Ovary (tissue), 9 donors: ENCODE measurements around the gene DOK3. TPM values are rescaled to one million over a fixed set of nuclear protein-coding genes. Genes with fewer than 3 reads are reported as not detected.

Experiments used
- DNase-seq, 5 donors: peaks; one replicate each; pipeline ENCODE4 v3.0.0-alpha.2; 2019 to 2020
- H3K27ac ChIP-seq, 2 donors: fragments of 200-600 bp; one replicate each; pipeline versions ENCODE4 v1.5.1 to v1.8.0; 2019 to 2022
- H3K27me3 ChIP-seq: fragments of 200-600 bp; one replicate; pipeline ENCODE4 v1.8.0; 2022
- H3K36me3 ChIP-seq: fragments of 200-600 bp; sonication (generic); one replicate; pipeline ENCODE4 v1.5.1; 2019
- H3K4me1 ChIP-seq: one replicate; pipeline ENCODE4 v1.8.1; 2013; ENCODE audit warnings: mild to moderate bottlenecking, moderate library complexity; ENCODE audit not compliant: insufficient read depth
- H3K4me3 ChIP-seq: fragments of 200-600 bp; sonication (generic); one replicate; pipeline ENCODE4 v1.5.1; 2017
- H3K9me3 ChIP-seq, 2 donors: fragments of 200-600 bp in 1 of 2; sonication (generic) in 1 of 2; one replicate each; pipeline versions ENCODE4 v1.5.1 to v1.8.1; 2013 to 2019; ENCODE audit warnings: mild to moderate bottlenecking in 1 of 2, moderate library complexity in 1 of 2
- EP300 ChIP-seq: sonication (generic); formaldehyde crosslinking; IDR thresholded peaks from one replicate; pipeline ENCODE4 v1.6.1; 2017; ENCODE audit warnings: antibody characterized with exemption
- POLR2A ChIP-seq: fragments of 450-650 bp; IDR thresholded peaks from one replicate; pipeline ENCODE4 v1.6.1; 2017; ENCODE audit warnings: antibody characterized with exemption, mild to moderate bottlenecking, moderate library complexity
- WGBS, 3 donors: extraction: QIAGEN DNeasy Blood & Tissue Kit in 1 of 3; methylation state at CpG; one replicate each; pipeline versions ENCODE4 v1.1.5 to v1.1.7; 2013 to 2017; 5-methylcytosine and 5-hydroxymethylcytosine counted together
- intact Hi-C, 4 donors: fragments of 100-400 bp; cut with DNase I; formaldehyde crosslinking; loops; one replicate each; pipeline versions ENCODE4 v1.11.0 to v1.15.1; 2022 to 2023
- polyA plus RNA-seq, 2 donors: library from polyadenylated mRNA; stranded (reverse); fragments of 200-250 nt in 1 of 2; fragments of 350-450 nt in 1 of 2; fragmentation: Illumina TruSeq in 1 of 2; extraction: RNeasy Lipid Tissue Mini Kit (QIAGEN cat#74804) in 1 of 2; gene quantifications; one replicate each; pipeline ENCODE4 v1.2.3, GENCODE V29; 2013 to 2014
- total RNA-seq, 7 donors: library from RNA; depleted of rRNA in 2 of 7; stranded (reverse); fragments of >200 nt in 2 of 7; fragmentation: NEBNext Ultra II Directional in 3 of 7; extraction: Animal tissue kit (Norgen Biotek cat#: 25700) in 3 of 7; gene quantifications; one replicate each; pipeline versions ENCODE4 v1.1.0 to v1.2.4, GENCODE V29; 2016 to 2023
- TF ChIP-seq, protein P1 (sequence below), 3 donors: fragments of 450-650 bp in 2 of 3; fragments of 200-600 bp in 1 of 3; IDR thresholded peaks; one replicate each; pipeline versions ENCODE4 v1.5.1 to v1.8.0; 2016 to 2022; ENCODE audit warnings: antibody characterized with exemption in 3 of 3, mild to moderate bottlenecking in 1 of 3
- donor health status: DM: no; HTN: no; CAD: no; lungs with moderate emphysema.
- donor health status: DM: no; HTN: no; CAD: no.
- donor health status: Bipolar disorder and iron deficiency.
- donor health status: DM: yes; HTN: yes; CAD: no.
- donor health status: DM: no; HTN: no; CAD: no.
- donor health status: DM: yes; HTN: yes; CAD: no.

Gene DOK3
- total and polyA plus RNA-seq, 9 donors: 1.3 to 7.2 (median 2.5) TPM

DNA sequence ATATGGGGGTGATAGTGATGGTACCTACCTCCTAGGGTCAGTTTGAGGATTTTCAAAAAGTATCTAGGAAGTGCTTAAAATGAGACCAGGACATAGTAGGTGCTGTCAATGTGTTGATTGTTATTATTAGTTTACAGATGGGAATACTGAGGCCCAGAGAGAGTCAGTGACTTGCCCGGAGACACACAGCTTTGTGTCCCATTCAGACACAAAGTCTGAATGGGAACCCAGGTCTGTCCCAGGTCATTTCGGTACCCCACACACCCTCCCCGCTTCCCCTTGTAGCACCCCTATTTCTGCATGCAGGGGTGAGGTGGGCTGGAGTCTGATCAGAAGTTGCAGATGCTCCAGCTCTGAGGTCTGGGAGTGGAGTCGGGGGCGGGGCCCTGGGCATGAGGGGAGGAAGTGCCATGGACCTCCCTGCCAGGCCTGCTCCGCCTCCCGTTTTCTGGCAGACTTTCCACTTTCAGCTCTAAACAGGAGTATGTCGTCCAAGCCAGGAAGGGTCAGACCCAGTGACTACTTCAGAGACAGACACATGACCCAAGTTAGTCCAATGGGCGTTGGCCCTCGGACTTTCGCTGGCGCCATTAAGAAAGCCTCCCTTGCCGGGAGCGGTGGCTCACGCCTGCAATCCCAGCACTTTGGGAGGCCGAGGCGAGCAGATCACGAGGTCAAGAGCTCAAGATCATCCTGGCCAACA is 32.9 kb downstream of the DOK3 start:
- Histone ChIP-seq H3K4me1 (peaks cover 28% of the 10 kb centered on the region), H3K27me3 (no peaks in the 10 kb centered on the region), H3K27ac (peak overlapping the region in 1 of 2 donors; percentile 30), H3K4me3 (no peak overlapping the region), H3K36me3 (no peaks in the 10 kb centered on the region), H3K9me3 (no peaks in the 10 kb centered on the region)
- TF ChIP-seq, protein P1, sequence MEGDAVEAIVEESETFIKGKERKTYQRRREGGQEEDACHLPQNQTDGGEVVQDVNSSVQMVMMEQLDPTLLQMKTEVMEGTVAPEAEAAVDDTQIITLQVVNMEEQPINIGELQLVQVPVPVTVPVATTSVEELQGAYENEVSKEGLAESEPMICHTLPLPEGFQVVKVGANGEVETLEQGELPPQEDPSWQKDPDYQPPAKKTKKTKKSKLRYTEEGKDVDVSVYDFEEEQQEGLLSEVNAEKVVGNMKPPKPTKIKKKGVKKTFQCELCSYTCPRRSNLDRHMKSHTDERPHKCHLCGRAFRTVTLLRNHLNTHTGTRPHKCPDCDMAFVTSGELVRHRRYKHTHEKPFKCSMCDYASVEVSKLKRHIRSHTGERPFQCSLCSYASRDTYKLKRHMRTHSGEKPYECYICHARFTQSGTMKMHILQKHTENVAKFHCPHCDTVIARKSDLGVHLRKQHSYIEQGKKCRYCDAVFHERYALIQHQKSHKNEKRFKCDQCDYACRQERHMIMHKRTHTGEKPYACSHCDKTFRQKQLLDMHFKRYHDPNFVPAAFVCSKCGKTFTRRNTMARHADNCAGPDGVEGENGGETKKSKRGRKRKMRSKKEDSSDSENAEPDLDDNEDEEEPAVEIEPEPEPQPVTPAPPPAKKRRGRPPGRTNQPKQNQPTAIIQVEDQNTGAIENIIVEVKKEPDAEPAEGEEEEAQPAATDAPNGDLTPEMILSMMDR (IDR thresholded peaks at IDR 0.05): no peak
- TF ChIP-seq EP300 (no peak), POLR2A (no peak)
- peak in 1 of 5 donors; percentile 59 for DNase-seq
- intact Hi-C loops: no loop called here
- 68 to 71% (median 71%) methylated on average over 18 of the region's 18 CpGs for WGBS, 3 donors

- Histone ChIP-seq H3K27ac (peak overlapping the region in 1 of 2 donors; percentile 30), H3K27me3 (no peaks in the 10 kb centered on the region), H3K36me3 (no peaks in the 10 kb centered on the region), H3K9me3 (no peaks in the 10 kb centered on the region), H3K4me3 (no peak overlapping the region), H3K4me1 (peaks cover 30% of the 10 kb centered on the region)
- WGBS, 3 donors: 29 to 38% (median 32%) methylated on average over 11 of the region's 11 CpGs
- intact Hi-C loops: no loop called here
- TF ChIP-seq, protein P1 (IDR thresholded peaks at IDR 0.05): no peak
- TF ChIP-seq EP300 (no peak), POLR2A (no peak)
- DNase-seq: no peak
These were observed 33.8 kb downstream of the DOK3 start for GRCh38 chr5:177475563-177476427.

DNA sequence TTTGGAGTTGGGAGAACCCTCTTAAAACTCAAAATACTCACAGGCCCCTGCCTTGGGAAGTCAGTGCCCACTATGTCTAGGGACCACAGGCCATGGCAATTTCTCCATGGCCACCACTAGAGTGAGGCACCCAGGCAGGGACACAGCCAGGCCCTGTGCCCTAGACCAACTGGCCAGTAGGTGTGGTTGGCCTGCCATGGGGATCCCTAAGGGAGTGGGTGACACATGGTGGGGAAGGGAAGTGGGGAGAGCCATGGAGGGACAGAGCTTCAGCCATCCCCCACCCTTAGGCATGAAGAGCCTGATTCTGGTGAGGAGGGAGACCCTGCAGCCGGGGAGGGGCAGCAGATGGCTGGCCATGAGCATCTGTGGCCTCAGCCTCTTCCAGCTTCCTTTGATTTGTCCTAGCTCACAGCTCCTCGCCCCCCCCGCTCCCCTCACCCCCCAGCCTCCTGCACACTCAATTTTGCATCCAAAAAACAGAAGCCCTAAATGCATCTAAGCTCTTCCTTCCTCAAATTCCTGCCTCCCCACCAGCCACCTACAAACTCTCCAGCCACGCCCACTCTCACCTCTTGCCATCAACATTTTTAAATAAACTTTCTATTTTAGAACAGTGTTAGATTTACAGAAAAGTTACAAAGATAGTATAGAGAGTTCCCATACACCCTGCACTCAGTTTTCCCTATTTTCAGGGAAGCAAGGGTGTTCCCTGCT is 34.6 kb downstream of the DOK3 start:
- H3K36me3 ChIP-seq: no peaks in the 10 kb centered on the region
- DNase-seq: no peak
- peak overlapping the region in 1 of 2 donors; percentile 56 for H3K27ac ChIP-seq
- intact Hi-C loops: no loop called here
- no peaks in the 10 kb centered on the region for H3K9me3 ChIP-seq
- no peaks in the 10 kb centered on the region for H3K27me3 ChIP-seq
- TF ChIP-seq, protein P1 (IDR thresholded peaks at IDR 0.05): no peak
- no peak for TF ChIP-seq POLR2A
- TF ChIP-seq EP300: no peak
- peaks cover 30% of the 10 kb centered on the region for H3K4me1 ChIP-seq
- H3K4me3 ChIP-seq: no peak overlapping the region
- 19 to 27% (median 22%) methylated on average over 4 of the region's 4 CpGs for WGBS, 3 donors

DNA sequence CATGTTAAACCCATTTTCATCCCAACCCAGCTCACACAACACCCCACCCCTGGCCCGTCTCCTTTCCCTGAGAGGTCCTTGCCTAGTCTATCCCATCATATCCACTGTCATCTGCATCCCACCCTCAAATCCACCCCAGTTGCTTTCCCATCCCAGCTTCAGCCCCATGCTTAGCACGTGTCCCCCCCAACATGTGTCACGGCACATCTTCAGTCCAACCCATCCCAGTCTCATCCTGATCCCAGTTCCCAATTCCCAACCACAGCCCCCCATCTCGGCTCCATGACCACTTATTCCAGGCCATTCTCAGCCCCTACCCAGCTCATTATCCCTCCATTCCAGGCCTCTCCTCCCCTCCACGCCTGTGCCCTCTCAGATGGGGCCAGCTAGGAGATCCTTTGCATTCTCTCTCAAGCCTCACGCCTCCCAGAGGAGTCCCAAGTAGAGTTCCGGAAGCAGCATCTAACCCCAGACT is 35.6 kb downstream of the DOK3 start:
- H3K4me3 ChIP-seq: no peak overlapping the region
- H3K27me3 ChIP-seq: no peaks in the 10 kb centered on the region
- WGBS, 3 donors: 12 to 20% (median 14%) methylated on average over 7 of the region's 7 CpGs
- H3K9me3 ChIP-seq: no peaks in the 10 kb centered on the region
- no peak for TF ChIP-seq POLR2A
- TF ChIP-seq, protein P1 (IDR thresholded peaks at IDR 0.05): no peak
- TF ChIP-seq EP300: no peak
- peaks cover 25% of the 10 kb centered on the region for H3K4me1 ChIP-seq
- no peaks in the 10 kb centered on the region for H3K36me3 ChIP-seq
- DNase-seq: no peak
- peak overlapping the region; percentile 56 to 69 for H3K27ac ChIP-seq
- intact Hi-C loops: no loop called here
